OCI-M2 (cell line): Measurements from ENCODE around the gene NOXO1.

Source experiments
- DNase-seq: peaks from one replicate; lab custom pipeline; 2025; ENCODE audit not compliant: unreplicated experiment; lab: John Stamatoyannopoulos, UW

NOXO1 gene

DNA sequence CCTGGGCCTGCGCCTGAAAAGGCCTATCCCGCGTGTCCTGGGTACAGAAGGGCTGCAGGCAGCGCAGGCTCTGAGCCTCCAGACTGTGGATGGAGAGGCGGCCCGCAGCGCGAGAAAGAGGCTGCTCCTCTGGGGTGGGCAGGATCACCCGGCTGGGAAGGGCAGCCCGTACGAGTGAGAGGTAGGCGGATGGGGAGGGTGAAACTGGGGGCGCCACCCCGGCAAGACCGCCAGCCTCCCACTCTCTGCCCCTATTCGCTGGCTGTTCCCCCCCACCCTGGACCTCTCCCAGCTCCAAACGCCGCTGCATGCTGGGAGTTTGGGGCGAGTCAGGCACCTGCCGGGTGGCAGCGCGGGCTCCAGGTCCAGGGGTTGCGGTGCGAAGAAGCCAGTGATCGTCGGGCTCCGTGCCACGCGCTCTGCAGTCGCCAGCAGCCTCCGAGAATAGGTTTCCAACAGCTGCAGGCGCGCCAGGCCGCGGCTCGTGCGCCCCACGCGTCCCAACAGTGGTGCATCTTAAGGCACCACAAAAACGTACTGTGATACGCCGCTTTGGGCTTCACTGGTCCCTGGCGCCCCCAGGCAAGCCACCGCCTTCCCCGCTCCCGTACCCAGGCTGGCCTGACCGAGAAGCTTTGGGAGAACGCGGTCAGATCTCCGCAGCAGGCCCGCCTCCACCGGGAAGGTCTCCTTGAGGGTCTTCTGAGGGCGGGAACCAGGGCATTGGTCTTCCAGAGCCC is 1.1 kb downstream of the NOXO1 start:
- no peak for DNase-seq

DNA sequence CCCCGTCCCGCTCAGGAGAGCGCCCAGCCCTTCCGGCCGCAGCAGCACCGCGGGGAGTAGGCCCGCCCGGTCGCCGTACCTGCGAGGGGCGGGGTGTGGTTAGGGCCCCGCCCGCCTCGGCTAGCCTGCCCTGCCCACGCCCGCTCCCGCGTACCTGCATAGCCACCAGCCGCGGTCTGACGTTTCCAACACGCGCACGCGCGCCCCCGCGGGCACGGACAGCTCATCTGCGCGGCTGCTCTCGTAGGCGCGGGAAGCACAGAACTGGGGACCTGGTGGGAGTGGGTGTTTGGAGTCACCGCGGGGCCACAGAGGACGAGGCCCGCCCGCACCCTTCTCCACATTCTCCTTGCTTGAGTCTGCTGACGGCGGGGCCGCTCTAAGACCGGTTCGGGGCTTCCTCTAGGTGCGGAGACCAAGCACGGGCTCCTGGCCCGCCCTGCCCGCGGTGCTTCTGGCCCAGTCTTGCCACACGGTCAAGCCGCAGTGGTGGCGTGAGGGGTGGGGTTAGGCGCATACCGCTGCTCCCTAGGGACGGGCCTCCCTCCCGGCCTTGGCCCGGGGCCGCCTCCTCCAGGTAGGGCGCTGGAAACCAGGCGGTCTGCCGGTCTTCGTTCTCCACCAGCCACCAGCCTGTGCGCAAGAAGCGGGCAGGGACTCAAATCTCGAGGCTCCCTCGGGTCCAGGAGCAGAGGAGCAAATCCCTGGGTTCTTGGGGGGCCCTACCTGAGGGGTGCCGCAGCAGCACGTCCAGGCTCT is 1.8 kb downstream of the NOXO1 start:
- no peak for DNase-seq

DNA sequence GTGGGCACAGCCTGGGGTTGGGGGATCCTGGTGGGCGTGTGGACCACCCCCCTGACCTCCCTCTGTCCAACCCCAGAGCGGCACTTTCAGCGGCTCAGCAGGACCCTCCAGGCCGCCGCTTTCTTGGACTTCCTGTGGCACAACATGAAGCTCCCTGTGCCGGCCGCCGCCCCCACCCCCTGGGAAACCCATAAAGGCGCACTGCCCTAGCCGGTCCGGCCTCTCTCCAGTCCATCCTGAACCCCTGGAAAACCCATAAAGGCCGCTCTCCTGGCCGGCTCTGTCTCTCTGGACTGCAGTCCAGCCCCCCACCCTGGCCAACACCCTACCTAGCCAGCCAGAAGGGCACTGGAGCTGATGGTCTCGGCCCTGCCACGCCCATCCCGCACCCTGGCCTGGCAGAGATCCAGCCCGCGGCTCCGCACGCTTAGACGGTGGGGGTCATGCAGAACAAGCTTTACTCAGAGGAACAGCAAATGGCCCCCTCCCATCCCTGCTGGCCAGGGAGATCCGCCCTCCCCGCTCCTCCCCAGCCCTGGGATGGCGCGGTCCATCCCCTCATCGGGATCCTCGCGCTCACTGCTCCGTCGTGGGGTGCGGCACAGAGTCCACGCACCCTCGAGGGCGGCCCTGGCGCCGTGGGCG is 2.7 kb downstream of the NOXO1 start:
- DNase-seq, result no peak

- DNase-seq, result no peak
Observed at GRCh38 chr16:1977875-1978268, 3.4 kb downstream of the NOXO1 start.

- no peak for DNase-seq
Observed at GRCh38 chr16:1976951-1977874, 4.1 kb downstream of the NOXO1 start.

- no peak for DNase-seq
Observed at GRCh38 chr16:1976216-1976520, 5.1 kb downstream of the NOXO1 start.

DNA sequence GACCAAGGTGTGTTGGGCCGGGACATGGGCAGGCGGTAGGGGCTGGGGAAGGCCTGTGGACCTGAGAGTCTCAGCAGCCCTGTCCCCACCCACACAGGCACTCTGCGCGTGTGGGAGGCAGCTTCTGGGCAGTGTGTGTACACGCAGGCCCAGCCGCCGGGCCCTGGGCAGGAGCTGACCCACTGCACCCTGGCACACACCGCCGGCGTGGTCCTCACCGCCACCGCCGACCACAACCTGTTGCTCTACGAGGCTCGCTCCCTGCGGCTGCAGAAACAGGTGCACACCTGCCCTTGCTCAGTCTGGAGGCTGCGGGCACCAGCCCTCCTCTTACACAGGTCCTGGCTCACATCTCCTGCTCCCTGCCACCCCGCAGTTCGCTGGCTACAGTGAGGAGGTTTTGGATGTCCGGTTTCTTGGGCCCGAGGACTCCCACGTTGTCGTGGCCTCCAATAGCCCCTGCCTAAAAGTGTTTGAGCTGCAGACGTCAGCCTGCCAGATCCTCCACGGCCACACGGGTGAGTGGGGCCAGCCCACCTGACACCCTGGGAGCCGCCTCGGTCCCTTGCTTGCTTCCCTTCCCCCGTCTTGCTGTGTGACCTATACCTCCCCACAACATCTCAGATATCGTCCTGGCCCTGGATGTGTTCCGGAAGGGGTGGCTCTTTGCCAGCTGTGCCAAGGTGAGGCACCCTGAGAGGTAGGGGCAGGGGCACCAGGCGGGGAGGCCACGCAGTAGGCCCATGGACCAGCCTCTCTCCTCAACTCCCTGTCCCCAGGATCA is 5.6 kb downstream of the NOXO1 start:
- DNase-seq, result no peak

DNA sequence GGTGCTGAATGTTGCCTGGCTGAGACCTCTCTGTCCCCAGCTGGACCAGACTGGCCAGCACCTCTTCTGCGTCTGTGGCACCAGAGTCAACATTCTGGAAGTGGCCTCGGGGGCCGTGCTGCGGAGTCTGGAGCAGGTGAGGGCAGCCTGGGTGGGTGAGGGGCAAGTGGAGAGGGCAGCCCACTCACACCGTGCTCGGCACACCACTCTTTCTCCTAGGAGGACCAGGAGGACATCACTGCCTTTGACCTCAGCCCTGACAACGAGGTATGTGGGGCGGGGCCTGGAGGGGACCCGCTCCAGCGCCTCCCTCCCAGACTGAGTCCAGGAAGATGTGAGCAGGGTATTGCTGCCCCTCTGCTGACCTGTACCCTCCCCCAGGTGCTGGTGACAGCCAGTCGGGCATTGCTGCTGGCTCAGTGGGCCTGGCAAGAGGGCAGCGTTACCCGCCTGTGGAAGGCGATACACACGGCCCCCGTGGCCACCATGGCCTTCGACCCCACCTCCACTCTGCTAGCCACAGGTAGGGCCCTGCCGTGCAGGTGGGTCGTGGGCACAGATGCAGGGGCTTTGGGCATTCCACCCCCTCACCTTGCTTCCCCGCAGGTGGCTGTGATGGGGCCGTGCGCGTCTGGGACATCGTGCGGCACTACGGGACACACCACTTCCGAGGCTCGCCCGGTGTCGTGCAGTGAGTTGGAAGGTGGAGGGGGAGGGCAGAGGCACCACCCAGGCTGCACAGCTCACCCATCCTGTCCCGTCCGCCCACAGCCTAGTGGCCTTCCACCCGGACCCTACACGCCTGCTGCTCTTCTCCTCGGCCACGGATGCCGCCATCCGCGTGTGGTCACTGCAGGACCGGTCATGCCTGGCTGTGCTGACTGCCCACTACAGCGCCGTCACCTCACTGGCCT is 6.9 kb downstream of the NOXO1 start:
- DNase-seq, result no peak

DNA sequence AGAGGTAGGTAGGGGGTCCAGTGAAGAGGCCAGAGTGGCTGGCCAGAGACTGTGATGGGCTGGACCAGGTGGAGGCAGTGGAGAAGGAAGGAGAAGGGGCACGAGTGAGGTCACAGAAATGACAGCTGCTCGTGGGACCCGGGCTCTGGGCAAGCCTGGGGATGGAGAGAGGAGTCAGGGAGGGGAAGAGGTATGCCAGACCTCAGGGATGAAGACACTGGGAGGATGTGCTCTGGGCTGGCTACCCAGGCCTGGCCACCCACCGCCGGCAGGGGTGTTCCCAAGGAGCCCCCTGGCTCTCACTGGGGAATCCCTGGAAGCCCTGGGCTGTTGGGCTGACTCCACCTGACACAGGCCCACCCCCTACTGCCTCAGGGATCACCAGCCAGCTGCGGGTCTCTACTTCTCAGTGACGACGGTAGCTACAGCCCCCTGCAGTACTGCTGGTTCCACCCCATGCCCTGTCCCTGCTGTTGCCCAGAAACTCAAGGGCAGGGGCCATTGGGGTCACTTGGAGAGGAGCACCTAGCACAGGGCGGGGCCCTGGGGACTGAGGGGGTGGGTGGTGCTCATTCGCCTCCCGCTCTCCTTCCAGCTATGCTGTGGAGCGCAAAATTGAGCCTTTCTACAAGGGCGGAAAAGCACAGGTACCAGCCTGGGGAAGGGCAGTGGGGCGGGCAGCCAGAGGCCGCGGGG is 7.7 kb downstream of the NOXO1 start:
- no peak for DNase-seq

- no peak for DNase-seq
Observed at GRCh38 chr16:1972490-1972877, 8.8 kb downstream of the NOXO1 start.

GRCh38 chr16:1971796-1972489 is 9.3 kb downstream of the NOXO1 start, which contains the start of gene TBL3:
TBL3 (plus strand) TSS chr16:1972053; CDS start chr16:1972165, 112 bp downstream.
- peak; percentile 56 for DNase-seq

GRCh38 chr16:1968146-1968953 is 12.9 kb downstream of the NOXO1 start:
- DNase-seq, result no peak

GRCh38 chr16:1966460-1966859 is 14.8 kb downstream of the NOXO1 start, which contains the start of gene RNF151:
RNF151 (plus strand) TSS chr16:1966856; CDS start chr16:1966882, 26 bp downstream.
- no peak for DNase-seq

DNA sequence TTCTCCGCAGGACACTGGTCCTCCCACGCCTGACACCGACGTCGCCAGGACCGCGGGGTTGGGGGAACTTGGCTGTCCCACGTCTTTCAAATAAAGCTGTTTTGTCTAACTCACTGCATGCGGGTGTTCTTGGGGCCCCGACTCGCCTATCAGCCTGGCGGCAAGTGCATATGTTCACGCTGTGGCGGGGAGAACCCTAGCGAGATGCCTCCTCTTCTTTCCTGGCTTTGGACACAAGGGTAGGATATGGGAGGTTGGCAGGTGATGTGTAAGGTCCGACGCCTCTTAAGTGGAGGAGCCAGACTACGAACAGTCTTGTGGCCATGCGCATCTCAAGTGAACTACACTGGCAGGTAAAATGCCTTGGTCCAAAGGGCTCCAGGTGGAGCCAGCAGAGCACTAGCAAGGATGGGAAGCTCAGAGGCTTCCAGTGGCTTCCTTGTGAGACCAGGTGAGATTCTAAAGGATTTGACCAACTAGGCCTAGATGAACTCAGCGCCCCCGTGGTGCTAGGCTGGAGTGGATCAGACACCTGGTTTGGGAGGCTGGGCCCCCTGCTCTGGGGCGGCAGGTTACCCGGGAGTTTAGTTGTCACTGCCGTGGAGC is 15.8 kb downstream of the NOXO1 start:
- DNase-seq, result no peak

GRCh38 chr16:1964506-1965395 is 16.5 kb downstream of the NOXO1 start, which contains the start of gene RPS2:
RPS2 (minus strand) TSS chr16:1964826; CDS start chr16:1964625, 201 bp downstream.
- DNase-seq, result peak; percentile 91
